IMR-90 (cell line): ENCODE measurements around the gene GLIS1. TPM values are rescaled to one million over a fixed set of nuclear protein-coding genes. Genes with fewer than 3 reads are reported as not detected.

ENCODE experiments used
- ATAC-seq: fragments of 200-7000 bp; cut with Tn5 transposase; 2 replicates; pipeline ENCODE4 v1.9.1; 2020; ENCODE audit warnings: low read depth, mild to moderate bottlenecking, moderate library complexity
- BruUV-seq: library from RNA; stranded (reverse); fragments of 400-500 nt; replicated peaks from 2 replicates; lab custom pipeline; 2021; lab: Mats Ljungman, UMichigan
- CTCF ChIA-PET: fragments of 300-600 bp; formaldehyde crosslinking; extraction: SDS; loops from one replicate; lab custom pipeline; 2021; ENCODE audit warnings: antibody characterized with exemption; lab: Yijun Ruan, JAX
- POLR2A ChIA-PET: fragments of 300-600 bp; sonication (Branson Sonifier 250); formaldehyde crosslinking; loops from one replicate; lab custom pipeline; 2022; ENCODE audit warnings: antibody characterized with exemption; ENCODE audit not compliant: unreplicated experiment; lab: Charles Lee
- DNase-seq: peaks from one replicate; pipeline ENCODE4 v3.0.0; 2013
- H2AFZ ChIP-seq: replicated peaks from 2 replicates; pipeline ENCODE3; 2013; ENCODE audit warnings: low read length, mild to moderate bottlenecking; ENCODE audit not compliant: poor library complexity
- H2AK5ac ChIP-seq: 2 replicates; pipeline ENCODE4 v1.6.1; 2013; ENCODE audit warnings: low read depth, low read length, inconsistent platforms
- H2AK9ac ChIP-seq: replicated peaks from 2 replicates; pipeline ENCODE3; 2013; ENCODE audit warnings: mild to moderate bottlenecking, low read depth, low read length, moderate library complexity; ENCODE audit not compliant: poor library complexity
- H2BK120ac ChIP-seq: 2 replicates; pipeline ENCODE4 v1.6.1; 2013; ENCODE audit warnings: low read depth, low read length, inconsistent platforms
- H2BK15ac ChIP-seq: 3 replicates; pipeline ENCODE4 v1.6.1; 2013; ENCODE audit warnings: low read depth, low read length, inconsistent platforms
- H2BK20ac ChIP-seq: 2 replicates; pipeline ENCODE4 v1.6.1; 2013; ENCODE audit warnings: low read depth, mild to moderate bottlenecking, inconsistent platforms, low read length, moderate library complexity
- H2BK5ac ChIP-seq: 2 replicates; pipeline ENCODE4 v1.6.1; 2013; ENCODE audit warnings: mild to moderate bottlenecking, low read depth, low read length, inconsistent platforms; ENCODE audit not compliant: poor library complexity, severe bottlenecking
- H3K14ac ChIP-seq: replicated peaks from 2 replicates; pipeline ENCODE4 v1.6.1; 2013; ENCODE audit warnings: low read depth, low read length, inconsistent platforms
- H3K18ac ChIP-seq: 2 replicates; pipeline ENCODE4 v1.6.1; 2013; ENCODE audit warnings: low read depth, low read length, control low read depth
- H3K23ac ChIP-seq: 2 replicates; pipeline ENCODE4 v1.6.1; 2013; ENCODE audit warnings: low read depth, low read length, inconsistent platforms
- H3K27ac ChIP-seq: 2 replicates; pipeline ENCODE4 v1.5.1; 2013; ENCODE audit warnings: mild to moderate bottlenecking, control low read depth, low read length; ENCODE audit not compliant: insufficient read depth
- H3K27me3 ChIP-seq: 2 replicates; pipeline ENCODE4 v1.6.1; 2013; ENCODE audit warnings: low read length; ENCODE audit not compliant: control insufficient read depth, insufficient read depth
- H3K36me3 ChIP-seq: 2 replicates; pipeline ENCODE4 v1.6.1; 2013; ENCODE audit warnings: low read length, mixed read lengths; ENCODE audit not compliant: control insufficient read depth, insufficient read depth
- H3K4ac ChIP-seq: 2 replicates; pipeline ENCODE4 v1.6.1; 2013; ENCODE audit warnings: low read depth, low read length, inconsistent platforms
- H3K4me1 ChIP-seq: 2 replicates; pipeline ENCODE4 v1.6.1; 2013; ENCODE audit warnings: low read length, mixed read lengths; ENCODE audit not compliant: control insufficient read depth, insufficient read depth
- H3K4me2 ChIP-seq: 2 replicates; pipeline ENCODE4 v1.6.1; 2013; ENCODE audit warnings: low read depth, mild to moderate bottlenecking, control low read depth, low read length, moderate library complexity
- H3K4me3 ChIP-seq: 2 replicates; pipeline ENCODE4 v1.5.1; 2013; ENCODE audit warnings: low read depth, mild to moderate bottlenecking, control low read depth, low read length, moderate library complexity; ENCODE audit not compliant: insufficient read depth
- H3K56ac ChIP-seq: 2 replicates; pipeline ENCODE4 v1.6.1; 2013; ENCODE audit warnings: low read length, inconsistent platforms; ENCODE audit not compliant: insufficient read depth; ENCODE audit errors: extremely low read depth
- H3K79me1 ChIP-seq, 2 experiments: 2 replicates each; pipeline ENCODE4 v1.6.1; 2013; ENCODE audit warnings: low read length in 2 of 2, inconsistent platforms in 1 of 2, low read depth in 1 of 2
- H3K9ac ChIP-seq: 2 replicates; pipeline ENCODE4 v1.6.1; 2013; ENCODE audit warnings: low read depth, low read length, control low read depth
- H3K9me1 ChIP-seq: 2 replicates; pipeline ENCODE4 v1.6.1; 2013; ENCODE audit warnings: low read length, inconsistent platforms; ENCODE audit not compliant: insufficient read depth
- H3K9me3 ChIP-seq: 2 replicates; pipeline ENCODE4 v1.6.1; 2013; ENCODE audit warnings: low read length; ENCODE audit not compliant: control insufficient read depth, insufficient read depth
- H4K20me1 ChIP-seq: 2 replicates; pipeline ENCODE4 v1.6.1; 2013; ENCODE audit warnings: low read length, inconsistent platforms; ENCODE audit not compliant: insufficient read depth
- H4K5ac ChIP-seq: 2 replicates; pipeline ENCODE4 v1.6.1; 2013; ENCODE audit warnings: mild to moderate bottlenecking, low read depth, low read length, control low read depth
- H4K8ac ChIP-seq, 2 experiments: 2 replicates each; pipeline ENCODE4 v1.6.1; 2013; ENCODE audit warnings: low read depth in 2 of 2, low read length in 2 of 2, control low read depth in 1 of 2, inconsistent platforms in 1 of 2
- H4K91ac ChIP-seq: 2 replicates; pipeline ENCODE4 v1.6.1; 2013; ENCODE audit warnings: low read depth, low read length, inconsistent platforms; ENCODE audit not compliant: insufficient read depth
- CEBPB ChIP-seq: IDR thresholded peaks from 2 replicates; pipeline ENCODE4 v1.6.1; 2012; ENCODE audit warnings: low read depth, low read length, improper control_type of control experiment
- CHD1 ChIP-seq: IDR thresholded peaks from 2 replicates; pipeline ENCODE4 v1.6.1; 2012; ENCODE audit warnings: low read depth, low read length, improper control_type of control experiment
- CTCF ChIP-seq: conservative IDR thresholded peaks from 2 replicates; pipeline ENCODE4 v1.5.1; 2012; ENCODE audit warnings: mild to moderate bottlenecking, low read depth, low read length, improper control_type of control experiment
- ELK1 ChIP-seq: fragments of 150-350 bp; IDR thresholded peaks from 2 replicates; pipeline ENCODE4 v1.6.1; 2016; ENCODE audit warnings: low read depth, mild to moderate bottlenecking, low read length, moderate library complexity, borderline replicate concordance
- MXI1 ChIP-seq: IDR thresholded peaks from 2 replicates; pipeline ENCODE4 v1.6.1; 2012; ENCODE audit warnings: low read depth, mild to moderate bottlenecking, low read length, moderate library complexity, borderline replicate concordance
- POLR2A ChIP-seq: IDR thresholded peaks from 2 replicates; pipeline ENCODE4 v1.6.1; 2012; ENCODE audit warnings: mild to moderate bottlenecking, low read depth, low read length
- RFX5 ChIP-seq: IDR thresholded peaks from 2 replicates; pipeline ENCODE4 v1.8.0; 2012; ENCODE audit warnings: low read depth, mild to moderate bottlenecking, low read length, moderate library complexity
- SMC3 ChIP-seq: fragments of 150-350 bp; IDR thresholded peaks from 2 replicates; pipeline ENCODE4 v1.6.1; 2016; ENCODE audit warnings: low read depth, mild to moderate bottlenecking, antibody characterized with exemption, low read length, moderate library complexity
- USF2 ChIP-seq: fragments of 150-350 bp; IDR thresholded peaks from 2 replicates; pipeline ENCODE4 v1.6.1; 2017; ENCODE audit warnings: mild to moderate bottlenecking, antibody characterized with exemption, low read length, low read depth
- WGBS, 2 experiments: methylation state at CpG; one replicate each; pipeline versions ENCODE4 v1.1.5 to v1.1.7; 2013; ENCODE audit warnings: missing lambda C conversion rate in 2 of 2; ENCODE audit not compliant: insufficient read length in 1 of 2; ENCODE audit errors: extremely low coverage in 2 of 2; 5-methylcytosine and 5-hydroxymethylcytosine counted together
- dilution Hi-C: fragments of 300-500 bp; cut with HindIII; formaldehyde crosslinking; loops from one replicate; pipeline ENCODE4 v1.14.3; 2018; ENCODE audit warnings: low sequenced_read_pairs; ENCODE audit not compliant: unreplicated experiment
- in situ Hi-C: fragments of 300-500 bp; cut with MboI; formaldehyde crosslinking; loops from 3 replicates; pipeline ENCODE4 v1.14.3; 2019; ENCODE audit warnings: low sequenced_read_pairs, inconsistent platforms, mixed read lengths
- intact Hi-C: fragments of 100-400 bp; cut with micrococcal nuclease; formaldehyde crosslinking; loops from 2 replicates; pipeline ENCODE4 v1.10.0; 2022
- polyA plus RNA-seq, 3 experiments: library from polyadenylated mRNA; depleted of rRNA; stranded (reverse); fragments of >200 nt; gene quantifications; 2 replicates each; pipeline ENCODE4 v1.2.3, GENCODE V29; 2012; ENCODE audit warnings: low replicate concordance in 1 of 3
- total RNA-seq: library from RNA; depleted of rRNA; stranded (reverse); fragments of >200 nt; gene quantifications from 2 replicates; pipeline ENCODE4 v1.2.3, GENCODE V29; 2012

The GLIS1 gene
- total and polyA plus RNA-seq, 2 of the 4 experiments (the other 2 are of a cell fraction) = 0.18 to 2.3 TPM

DNA sequence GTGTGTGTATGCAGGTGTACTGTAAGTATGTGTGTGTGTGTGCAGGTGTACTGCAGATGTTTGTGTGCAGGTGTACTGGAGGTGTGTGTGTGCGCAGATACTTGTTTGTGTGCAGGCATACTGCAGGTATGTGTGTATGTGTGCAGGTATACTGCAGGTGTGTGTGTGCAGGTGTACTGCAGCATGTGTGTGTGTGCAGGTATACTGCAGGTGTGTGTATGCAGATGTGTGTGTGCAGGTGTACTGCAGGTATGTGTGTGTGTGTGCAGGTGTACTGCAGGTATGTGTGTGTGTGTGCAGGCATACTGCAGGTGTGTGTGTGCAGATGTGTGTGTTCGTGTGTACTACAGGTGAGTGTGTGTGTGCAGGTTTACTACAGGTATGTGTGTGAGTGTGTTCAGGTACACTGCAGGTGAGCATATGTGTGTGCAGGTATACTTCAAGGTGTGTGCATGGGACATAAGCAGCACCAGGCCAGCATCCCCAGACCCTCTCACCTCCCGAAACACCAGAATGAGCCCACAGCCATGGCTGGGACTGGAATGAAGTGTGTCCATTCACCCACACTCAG lies 182.2 kb downstream of the GLIS1 start:
- H4K20me1 ChIP-seq = peaks cover 23% of the 10 kb centered on the region
- H3K9ac ChIP-seq = no peak overlapping the region
- H3K14ac ChIP-seq = no peak overlapping the region
- H3K27ac ChIP-seq = no peak overlapping the region
- H3K79me1 ChIP-seq = peaks cover under 1 to 12% of the 10 kb centered on the region in 2 experiments; a peak in 1 of 4 replicates
- 90% methylated on average over 2 of the region's 3 CpGs; no CpG with 5 or more reads in 1 of the 2 experiments for WGBS, 2 experiments
- H2BK15ac ChIP-seq = no peak overlapping the region
- no peak overlapping the region for H4K8ac ChIP-seq
- no peak overlapping the region for H2AK5ac ChIP-seq
- intact Hi-C loops (no loop called here), dilution Hi-C loops (no loop called here), in situ Hi-C loops (no loop called here)
- no peak for DNase-seq
- no peak overlapping the region for H3K4me3 ChIP-seq
- peak overlapping the region; percentile 74 for H2AFZ ChIP-seq
- no peak overlapping the region for H2BK5ac ChIP-seq
- no peak for TF ChIP-seq ELK1
- TF ChIP-seq SMC3 = no peak
- no peak for TF ChIP-seq CTCF
- TF ChIP-seq CHD1 = no peak
- no peak for TF ChIP-seq MXI1
- TF ChIP-seq USF2 = no peak
- no peak for TF ChIP-seq RFX5
- TF ChIP-seq CEBPB = no peak
- no peak for TF ChIP-seq POLR2A
- H3K9me1 ChIP-seq = peaks cover 19% of the 10 kb centered on the region
- no peak overlapping the region for H3K23ac ChIP-seq
- CTCF ChIA-PET = no interaction called here
- no peak for ATAC-seq
- no peak overlapping the region for H2BK120ac ChIP-seq
- no peaks in the 10 kb centered on the region for H3K9me3 ChIP-seq
- H3K36me3 ChIP-seq = peaks cover 2% of the 10 kb centered on the region; the same call in 1 of the 2 replicates
- no peak overlapping the region for H3K18ac ChIP-seq
- no peak overlapping the region for H4K5ac ChIP-seq
- BruUV-seq = no TSS peak
- H2AK9ac ChIP-seq = no peak overlapping the region
- POLR2A ChIA-PET = no interaction called here
- no peak overlapping the region for H2BK20ac ChIP-seq
- H3K56ac ChIP-seq = no peak overlapping the region
- no peak overlapping the region for H3K4me2 ChIP-seq
- H3K4me1 ChIP-seq = peaks cover 6% of the 10 kb centered on the region; the same call in 1 of the 2 replicates
- H4K91ac ChIP-seq = no peak overlapping the region
- no peaks in the 10 kb centered on the region for H3K27me3 ChIP-seq
- no peak overlapping the region for H3K4ac ChIP-seq
